HepG2 (cell line): ENCODE measurements around the gene BCAP29. TPM values are rescaled to one million over a fixed set of nuclear protein-coding genes. Genes with fewer than 3 reads are reported as not detected.

ENCODE experiments used
- ATAC-seq: fragments of 200-7000 bp; cut with Tn5 transposase; 3 replicates; pipeline ENCODE4 v1.9.1; 2020; ENCODE audit warnings: mild to moderate bottlenecking, moderate library complexity
- BruUV-seq: library from RNA; stranded (reverse); fragments of 400-500 nt; replicated peaks from 2 replicates; lab custom pipeline; 2021; lab: Mats Ljungman, UMichigan
- CTCF ChIA-PET: fragments of 300-600 bp; formaldehyde crosslinking; extraction: SDS; loops from one replicate; lab custom pipeline; 2021; ENCODE audit warnings: low total read pairs, inconsistent platforms, low intra/inter-chr PET ratio; lab: Yijun Ruan, JAX
- POLR2A ChIA-PET: fragments of 350-600 bp; sonication (Branson Sonifier 250); formaldehyde crosslinking; loops from one replicate; lab custom pipeline; 2020; ENCODE audit warnings: antibody characterized with exemption, inconsistent platforms; lab: Yijun Ruan, JAX
- DNase-seq: peaks from one replicate; pipeline ENCODE4 v3.0.0-alpha.2; 2015; ENCODE audit warnings: low spot score
- FAIRE-seq: peaks from 3 replicates; lab custom pipeline; 2011; peaks lifted over from hg19 to GRCh38; lab: Jason Lieb, UNC
- H2AFZ ChIP-seq: one replicate; pipeline ENCODE4 v1.6.1; 2011; ENCODE audit warnings: low read length, inconsistent platforms
- H3K27ac ChIP-seq: fragments of 300-600 bp; 3 replicates; pipeline ENCODE4 v1.8.0; 2011; ENCODE audit warnings: mixed run types, mild to moderate bottlenecking, mixed read lengths, low read length, inconsistent platforms; ENCODE audit not compliant: insufficient read depth; ENCODE audit errors: extremely low read length
- H3K27me3 ChIP-seq, 2 experiments: fragments of 200-600 bp in 1 of 2; 2 replicates in 1 of 2; 3 replicates in 1 of 2; pipeline versions ENCODE4 v1.6.0 to v1.8.0; 2011; ENCODE audit warnings: low read length in 2 of 2, mild to moderate bottlenecking in 2 of 2, moderate library complexity in 2 of 2, inconsistent platforms in 1 of 2; ENCODE audit not compliant: insufficient read depth in 2 of 2, control insufficient read depth in 1 of 2
- H3K36me3 ChIP-seq, 2 experiments: fragments of 200-600 bp in 1 of 2; replicated peaks in 1 of 2; 2 replicates in 1 of 2; 3 replicates in 1 of 2; pipeline versions ENCODE4 v1.5.1 to v1.8.0; 2011; ENCODE audit warnings: low read length in 2 of 2, inconsistent platforms in 1 of 2; ENCODE audit not compliant: insufficient read depth in 2 of 2, control insufficient read depth in 1 of 2
- H3K4me1 ChIP-seq: 2 replicates; pipeline ENCODE4 v1.5.1; 2012; ENCODE audit warnings: low read length, inconsistent platforms; ENCODE audit not compliant: insufficient read depth
- H3K4me2 ChIP-seq: 2 replicates; pipeline ENCODE4 v1.6.0; 2011; ENCODE audit warnings: low read depth, low read length, inconsistent platforms
- H3K4me3 ChIP-seq, 3 experiments: fragments of 200-600 bp in 1 of 3; sonication (generic), shearing (Covaris generic) in 1 of 3; replicated peaks in 1 of 3; 2 replicates each; pipeline ENCODE4 v1.5.1; 2011 to 2016; ENCODE audit warnings: low read length in 3 of 3, inconsistent platforms in 2 of 3, low read depth in 2 of 3, mild to moderate bottlenecking in 2 of 3, control low read depth in 1 of 3, mixed read lengths in 1 of 3; ENCODE audit not compliant: insufficient read depth in 1 of 3
- H3K79me2 ChIP-seq: one replicate; pipeline ENCODE4 v1.6.1; 2011; ENCODE audit warnings: low read length, inconsistent platforms; ENCODE audit not compliant: insufficient read depth
- H3K9ac ChIP-seq: 2 replicates; pipeline ENCODE4 v1.6.0; 2011; ENCODE audit warnings: mild to moderate bottlenecking, low read depth, low read length, inconsistent platforms; ENCODE audit not compliant: insufficient read depth
- H3K9me3 ChIP-seq: 2 replicates; pipeline ENCODE4 v1.5.1; 2012; ENCODE audit warnings: mild to moderate bottlenecking, low read length
- H4K20me1 ChIP-seq: 2 replicates; pipeline ENCODE4 v1.6.0; 2011; ENCODE audit warnings: inconsistent platforms, mild to moderate bottlenecking, low read length, moderate library complexity; ENCODE audit not compliant: insufficient read depth
- NFYC ChIP-seq: IDR thresholded peaks from 2 replicates; pipeline ENCODE4 v1.6.1; 2016; ENCODE audit warnings: missing genetic modification reagents, missing compliant biosample characterization
- SP5 ChIP-seq: IDR thresholded peaks from 2 replicates; pipeline ENCODE4 v1.6.1; 2016; ENCODE audit warnings: low read depth, borderline replicate concordance
- ZFY ChIP-seq: sonication (generic); formaldehyde crosslinking; IDR thresholded peaks from 2 replicates; pipeline ENCODE4 v1.4.0; 2020; ENCODE audit warnings: missing genetic modification reagents
- ZNF431 ChIP-seq: sonication (generic); formaldehyde crosslinking; IDR thresholded peaks from 2 replicates; pipeline ENCODE4 v1.9.0; 2022; ENCODE audit warnings: missing genetic modification reagents, low read depth, mild to moderate bottlenecking, borderline replicate concordance
- ZNF724P ChIP-seq: sonication (generic); formaldehyde crosslinking; IDR thresholded peaks from 2 replicates; pipeline ENCODE4 v1.8.0; 2022; ENCODE audit warnings: missing genetic modification reagents, borderline replicate concordance
- WGBS: methylation state at CpG from one replicate; pipeline ENCODE4 v1.1.6; 2017; ENCODE audit warnings: low lambda C conversion rate; 5-methylcytosine and 5-hydroxymethylcytosine counted together
- in situ Hi-C: cut with HindIII; loops from 2 replicates; pipeline ENCODE4 v1.10.0; 2017; ENCODE audit warnings: low pct_unique_long_range_greater_than_20kb; ENCODE audit not compliant: extremely low pct_ligation_motif_present
- intact Hi-C: fragments of 100-400 bp; cut with micrococcal nuclease; formaldehyde crosslinking; loops from one replicate; pipeline ENCODE4 v1.10.0; 2022; ENCODE audit not compliant: unreplicated experiment
- polyA plus RNA-seq, 8 experiments: library from polyadenylated mRNA; depleted of rRNA in 3 of 8; stranded (reverse) in 7 of 8; unstranded in 1 of 8; fragments of >200 nt; fragmentation: Illumina TruSeq in 4 of 8; extraction: Trizol in 4 of 8; gene quantifications; 2 replicates each; pipeline versions ENCODE4 v1.2.1 to v1.2.3, GENCODE V29; 2011 to 2016; ENCODE audit warnings: low read depth in 4 of 8, missing spikeins in 1 of 8, mixed read lengths in 1 of 8; ENCODE audit not compliant: insufficient read depth in 1 of 8
- total RNA-seq, 5 experiments: library from RNA; depleted of rRNA; stranded (reverse); fragments of >200 nt; fragmentation: Illumina TruSeq; extraction: Trizol; gene quantifications; 2 replicates each; pipeline ENCODE4 v1.2.3, GENCODE V29; 2016; ENCODE audit warnings: low read depth in 1 of 5
- TF ChIP-seq, protein P1 (sequence below): sonication (generic); formaldehyde crosslinking; IDR thresholded peaks from 2 replicates; pipeline ENCODE4 v1.5.1; 2020; ENCODE audit warnings: mild to moderate bottlenecking, missing genetic modification reagents, moderate library complexity

Gene BCAP29
- total and polyA plus RNA-seq, 2 of the 13 experiments (the other 11 are each of a cell fraction or from before 2014, with no cell fraction given): 15.3 to 35.6 TPM

DNA sequence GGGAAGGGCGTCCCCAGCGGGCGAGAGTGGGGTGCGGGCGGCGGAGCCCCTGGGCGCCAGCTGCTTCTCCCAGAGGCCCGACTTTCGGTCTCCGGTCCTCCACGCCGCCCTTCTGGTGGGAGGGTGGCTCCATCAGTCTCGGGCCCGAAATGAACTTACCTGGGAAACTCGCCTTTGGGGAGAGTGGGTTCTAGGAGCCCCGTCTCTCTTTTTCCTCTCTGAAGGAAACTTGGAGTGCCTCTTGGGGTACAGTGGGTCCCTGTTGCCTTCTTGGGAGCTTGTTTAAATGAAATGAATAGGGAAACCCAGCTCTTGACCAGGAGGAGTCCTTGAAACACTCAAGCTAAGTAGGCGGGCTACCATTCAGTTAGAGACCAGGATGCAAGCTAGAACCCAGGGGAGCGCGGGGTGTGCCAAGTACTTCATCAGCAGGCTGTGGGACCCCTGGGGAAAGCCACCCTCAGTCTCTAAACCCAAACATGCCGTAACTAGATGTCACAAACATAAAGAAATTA is 81.9 kb downstream of the BCAP29 start:
- no peaks in the 10 kb centered on the region for H3K9me3 ChIP-seq
- peak overlapping the region; percentile 44 to 70 (median 65); a peak in 5 of 6 replicates for H3K4me3 ChIP-seq
- 10% methylated on average over 10 of the region's 20 CpGs for WGBS
- no peaks in the 10 kb centered on the region for H3K36me3 ChIP-seq
- H3K4me1 ChIP-seq: peaks cover 17% of the 10 kb centered on the region
- H3K27me3 ChIP-seq: peaks cover 9 to 37% of the 10 kb centered on the region in 2 experiments
- no peak overlapping the region for H2AFZ ChIP-seq
- ATAC-seq: peak; percentile 7
- H3K27ac ChIP-seq: no peak overlapping the region
- in situ Hi-C loops (no loop called here), intact Hi-C loops (no loop called here)
- no TSS peak for BruUV-seq
- no peak overlapping the region; the same call in 1 of the 2 replicates for H3K9ac ChIP-seq
- no peaks in the 10 kb centered on the region; the same call in 1 of the 2 replicates for H4K20me1 ChIP-seq
- no peaks in the 10 kb centered on the region for H3K79me2 ChIP-seq
- TF ChIP-seq ZFY (CRISPR knock-in tag) (0 out of 2 replicates have a peak, but pooled peaks have one; percentile 21), SP5 (no peak), NFYC (CRISPR knock-in tag) (no peak), ZNF724P (0 out of 2 replicates have a peak, but pooled peaks have one; percentile 19), ZNF431 (CRISPR knock-in tag) (no peak; the same call in 1 of the 2 replicates)
- TF ChIP-seq, protein P1, sequence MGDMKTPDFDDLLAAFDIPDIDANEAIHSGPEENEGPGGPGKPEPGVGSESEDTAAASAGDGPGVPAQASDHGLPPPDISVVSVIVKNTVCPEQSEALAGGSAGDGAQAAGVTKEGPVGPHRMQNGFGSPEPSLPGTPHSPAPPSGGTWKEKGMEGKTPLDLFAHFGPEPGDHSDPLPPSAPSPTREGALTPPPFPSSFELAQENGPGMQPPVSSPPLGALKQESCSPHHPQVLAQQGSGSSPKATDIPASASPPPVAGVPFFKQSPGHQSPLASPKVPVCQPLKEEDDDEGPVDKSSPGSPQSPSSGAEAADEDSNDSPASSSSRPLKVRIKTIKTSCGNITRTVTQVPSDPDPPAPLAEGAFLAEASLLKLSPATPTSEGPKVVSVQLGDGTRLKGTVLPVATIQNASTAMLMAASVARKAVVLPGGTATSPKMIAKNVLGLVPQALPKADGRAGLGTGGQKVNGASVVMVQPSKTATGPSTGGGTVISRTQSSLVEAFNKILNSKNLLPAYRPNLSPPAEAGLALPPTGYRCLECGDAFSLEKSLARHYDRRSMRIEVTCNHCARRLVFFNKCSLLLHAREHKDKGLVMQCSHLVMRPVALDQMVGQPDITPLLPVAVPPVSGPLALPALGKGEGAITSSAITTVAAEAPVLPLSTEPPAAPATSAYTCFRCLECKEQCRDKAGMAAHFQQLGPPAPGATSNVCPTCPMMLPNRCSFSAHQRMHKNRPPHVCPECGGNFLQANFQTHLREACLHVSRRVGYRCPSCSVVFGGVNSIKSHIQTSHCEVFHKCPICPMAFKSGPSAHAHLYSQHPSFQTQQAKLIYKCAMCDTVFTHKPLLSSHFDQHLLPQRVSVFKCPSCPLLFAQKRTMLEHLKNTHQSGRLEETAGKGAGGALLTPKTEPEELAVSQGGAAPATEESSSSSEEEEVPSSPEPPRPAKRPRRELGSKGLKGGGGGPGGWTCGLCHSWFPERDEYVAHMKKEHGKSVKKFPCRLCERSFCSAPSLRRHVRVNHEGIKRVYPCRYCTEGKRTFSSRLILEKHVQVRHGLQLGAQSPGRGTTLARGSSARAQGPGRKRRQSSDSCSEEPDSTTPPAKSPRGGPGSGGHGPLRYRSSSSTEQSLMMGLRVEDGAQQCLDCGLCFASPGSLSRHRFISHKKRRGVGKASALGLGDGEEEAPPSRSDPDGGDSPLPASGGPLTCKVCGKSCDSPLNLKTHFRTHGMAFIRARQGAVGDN (CRISPR knock-in tag): peak; percentile 9; the same call in 1 of the 2 replicates
- TF ChIP-seq, all 625 proteins: peak for 3
- no peak for FAIRE-seq
- DNase-seq: no peak
- POLR2A ChIA-PET: no interaction called here
- CTCF ChIA-PET: no interaction called here
- H3K4me2 ChIP-seq: peak overlapping the region; percentile 77
